ENCODE measurements around the gene RWDD3. TPM values are rescaled to one million over a fixed set of nuclear protein-coding genes. Genes with fewer than 3 reads are reported as not detected.

The RWDD3 gene
- total RNA-seq, 1 donor from 2014 or later = 19.8 TPM

DNA sequence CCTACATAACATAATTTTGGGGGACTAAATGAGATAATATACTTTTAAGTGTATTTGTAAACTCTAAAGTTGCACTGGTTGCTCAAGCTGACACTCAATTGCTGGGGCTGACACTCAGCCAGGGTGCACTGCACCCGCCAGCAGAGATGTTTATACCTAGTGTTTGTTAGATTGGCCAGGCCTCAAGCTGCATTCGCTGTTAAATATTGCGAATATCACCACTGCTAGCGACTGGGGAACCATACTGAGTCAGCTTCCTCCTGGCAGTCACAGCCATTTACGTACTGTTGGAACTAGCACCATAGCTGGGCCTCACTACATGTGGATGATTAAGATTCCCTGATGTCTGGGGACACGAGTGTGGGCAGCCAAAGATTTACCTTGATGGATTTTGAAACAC lies 12.7 kb upstream of the RWDD3 start:
- Mint-ChIP-seq H3K36me3 (no peaks in the 10 kb centered on the region), H3K27ac (no peak overlapping the region), H3K4me1 (ENCODE audit: unreplicated experiment) (no peaks in the 10 kb centered on the region), H3K9me3 (no peaks in the 10 kb centered on the region), H3K4me3 (no peak overlapping the region), H3K27me3 (peaks cover 5% of the 10 kb centered on the region)
- TF ChIP-seq, protein P1, sequence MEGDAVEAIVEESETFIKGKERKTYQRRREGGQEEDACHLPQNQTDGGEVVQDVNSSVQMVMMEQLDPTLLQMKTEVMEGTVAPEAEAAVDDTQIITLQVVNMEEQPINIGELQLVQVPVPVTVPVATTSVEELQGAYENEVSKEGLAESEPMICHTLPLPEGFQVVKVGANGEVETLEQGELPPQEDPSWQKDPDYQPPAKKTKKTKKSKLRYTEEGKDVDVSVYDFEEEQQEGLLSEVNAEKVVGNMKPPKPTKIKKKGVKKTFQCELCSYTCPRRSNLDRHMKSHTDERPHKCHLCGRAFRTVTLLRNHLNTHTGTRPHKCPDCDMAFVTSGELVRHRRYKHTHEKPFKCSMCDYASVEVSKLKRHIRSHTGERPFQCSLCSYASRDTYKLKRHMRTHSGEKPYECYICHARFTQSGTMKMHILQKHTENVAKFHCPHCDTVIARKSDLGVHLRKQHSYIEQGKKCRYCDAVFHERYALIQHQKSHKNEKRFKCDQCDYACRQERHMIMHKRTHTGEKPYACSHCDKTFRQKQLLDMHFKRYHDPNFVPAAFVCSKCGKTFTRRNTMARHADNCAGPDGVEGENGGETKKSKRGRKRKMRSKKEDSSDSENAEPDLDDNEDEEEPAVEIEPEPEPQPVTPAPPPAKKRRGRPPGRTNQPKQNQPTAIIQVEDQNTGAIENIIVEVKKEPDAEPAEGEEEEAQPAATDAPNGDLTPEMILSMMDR (conservative IDR thresholded peaks at IDR 0.05) = no peak
- DNase-seq (ENCODE audit: extremely low spot score, unreplicated experiment) = no peak

DNA sequence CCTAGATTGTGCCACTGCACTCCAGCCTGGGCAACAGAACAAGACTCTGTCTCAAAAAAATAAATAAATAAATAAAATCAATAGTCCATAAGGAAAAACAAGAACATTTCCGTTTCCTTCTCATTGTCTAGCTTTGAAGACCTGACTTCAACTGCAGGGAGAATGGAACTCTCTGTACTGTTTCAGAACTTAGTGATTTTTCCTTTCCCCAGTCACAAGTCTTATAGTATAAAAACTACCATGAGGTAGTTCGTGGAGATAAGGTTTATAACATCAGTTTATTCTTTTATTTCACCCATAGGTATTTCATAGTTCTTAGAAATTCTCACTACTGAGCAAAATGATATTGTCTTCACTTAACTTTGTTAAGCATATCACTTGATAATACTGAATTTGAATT lies 11.4 kb upstream of the RWDD3 start:
- no peak overlapping the region for H3K27ac Mint-ChIP-seq
- H3K36me3 Mint-ChIP-seq = no peaks in the 10 kb centered on the region
- no peak for DNase-seq (ENCODE audit: extremely low spot score, unreplicated experiment)
- H3K9me3 Mint-ChIP-seq = peaks cover 8% of the 10 kb centered on the region
- H3K4me3 Mint-ChIP-seq = no peak overlapping the region
- H3K27me3 Mint-ChIP-seq = no peaks in the 10 kb centered on the region
- H3K4me1 Mint-ChIP-seq (ENCODE audit: unreplicated experiment) = peaks cover 8% of the 10 kb centered on the region
- TF ChIP-seq, protein P1 (conservative IDR thresholded peaks at IDR 0.05) = no peak

DNA sequence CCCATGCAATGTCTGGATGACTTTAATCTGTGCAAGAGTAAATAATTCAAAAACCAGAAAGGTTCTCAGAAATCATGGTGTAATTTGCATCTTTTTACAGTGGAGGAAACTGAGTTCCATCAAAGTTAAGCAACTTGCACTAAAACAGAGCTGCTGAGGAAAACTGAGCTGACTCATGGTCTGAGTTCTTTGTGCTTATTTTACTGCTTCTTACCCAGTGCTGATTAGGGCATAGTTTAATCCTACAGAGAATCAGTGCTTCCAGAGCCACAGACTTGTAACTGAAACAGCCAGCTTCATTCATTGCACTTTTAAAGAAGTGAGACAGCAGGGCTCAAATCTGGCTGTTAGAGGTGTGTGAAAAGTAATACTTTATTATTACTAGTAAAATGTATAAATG lies 10.9 kb upstream of the RWDD3 start:
- DNase-seq (ENCODE audit: extremely low spot score, unreplicated experiment) = no peak
- Mint-ChIP-seq H3K27ac (no peak overlapping the region), H3K36me3 (no peaks in the 10 kb centered on the region), H3K27me3 (no peaks in the 10 kb centered on the region), H3K4me3 (no peak overlapping the region), H3K4me1 (ENCODE audit: unreplicated experiment) (peaks cover 8% of the 10 kb centered on the region), H3K9me3 (peaks cover 8% of the 10 kb centered on the region)
- TF ChIP-seq, protein P1 (conservative IDR thresholded peaks at IDR 0.05) = no peak

DNA sequence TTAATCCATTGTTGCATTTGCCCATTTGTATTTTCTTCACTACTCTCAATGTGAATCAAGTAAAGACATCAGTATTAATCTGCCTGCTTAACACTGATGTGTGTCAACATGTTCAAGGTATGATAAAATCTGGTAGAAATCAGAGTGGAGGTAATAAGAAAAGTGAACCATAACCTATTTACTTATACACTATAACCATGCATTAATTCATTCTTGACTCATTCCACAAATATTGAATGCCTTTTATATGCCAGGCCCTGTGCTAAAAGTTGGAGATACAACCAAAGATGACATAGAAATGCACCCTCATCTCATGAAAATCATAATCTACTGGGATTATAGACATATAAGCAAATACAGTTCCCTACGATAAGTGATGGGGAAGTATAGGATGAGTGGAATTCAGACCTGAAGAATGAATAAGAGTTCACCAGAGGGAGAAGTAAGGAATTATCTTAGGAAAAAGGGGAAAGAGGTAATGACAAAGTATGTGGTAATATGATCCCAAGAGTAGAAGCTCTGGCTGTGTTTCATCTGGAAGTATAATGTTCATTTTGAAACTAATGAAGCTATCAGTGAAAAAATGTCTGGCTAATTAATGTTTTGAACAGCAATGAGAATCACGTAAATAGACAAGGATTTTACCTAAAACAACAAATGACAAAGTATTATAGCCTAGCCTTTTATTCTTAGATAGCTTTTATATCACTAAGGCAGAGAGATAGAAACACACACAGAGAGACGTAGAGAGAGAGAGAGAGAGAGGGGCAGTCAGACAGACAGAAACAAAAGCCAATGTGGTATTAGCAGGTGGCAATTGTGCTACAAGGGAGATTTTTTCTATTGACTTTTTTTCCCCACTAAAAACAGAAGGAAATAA lies 7.0 kb upstream of the RWDD3 start:
- Mint-ChIP-seq H3K9me3 (peaks cover 8% of the 10 kb centered on the region), H3K4me3 (no peak overlapping the region), H3K36me3 (no peaks in the 10 kb centered on the region), H3K27ac (peak overlapping the region; percentile 1), H3K4me1 (ENCODE audit: unreplicated experiment) (peaks cover 8% of the 10 kb centered on the region), H3K27me3 (no peaks in the 10 kb centered on the region)
- DNase-seq (ENCODE audit: extremely low spot score, unreplicated experiment) = no peak
- TF ChIP-seq, protein P1 (conservative IDR thresholded peaks at IDR 0.05) = no peak

DNA sequence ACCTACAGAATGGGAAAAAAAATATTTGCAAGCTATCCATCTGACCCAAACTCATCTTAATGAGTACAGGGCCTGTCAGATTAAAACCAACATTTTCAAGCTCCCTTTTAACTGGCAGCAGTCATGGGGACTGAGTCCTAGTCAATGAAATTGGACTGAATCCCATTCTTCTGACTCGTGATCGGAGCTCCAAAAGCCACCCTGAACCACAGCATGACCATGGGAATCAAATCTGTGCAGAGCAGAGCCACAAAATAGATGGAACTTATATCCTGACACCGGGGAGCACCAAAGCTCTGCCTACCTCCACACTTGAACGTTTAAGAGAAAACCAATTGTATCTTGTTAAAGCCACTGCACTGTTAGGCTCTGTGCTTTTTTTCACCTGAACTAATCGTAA lies 5.0 kb upstream of the RWDD3 start:
- DNase-seq (ENCODE audit: extremely low spot score, unreplicated experiment) = no peak
- H3K4me1 Mint-ChIP-seq (ENCODE audit: unreplicated experiment) = peaks cover 13% of the 10 kb centered on the region
- no peak overlapping the region for H3K27ac Mint-ChIP-seq
- H3K27me3 Mint-ChIP-seq = no peaks in the 10 kb centered on the region
- H3K9me3 Mint-ChIP-seq = peaks cover 8% of the 10 kb centered on the region
- TF ChIP-seq, protein P1 (conservative IDR thresholded peaks at IDR 0.05) = no peak
- H3K36me3 Mint-ChIP-seq = no peaks in the 10 kb centered on the region
- no peak overlapping the region for H3K4me3 Mint-ChIP-seq

Measured in type B pancreatic cell (in vitro differentiated cells).